ENCODE data around the gene NACC1.

The NACC1 gene

DNA sequence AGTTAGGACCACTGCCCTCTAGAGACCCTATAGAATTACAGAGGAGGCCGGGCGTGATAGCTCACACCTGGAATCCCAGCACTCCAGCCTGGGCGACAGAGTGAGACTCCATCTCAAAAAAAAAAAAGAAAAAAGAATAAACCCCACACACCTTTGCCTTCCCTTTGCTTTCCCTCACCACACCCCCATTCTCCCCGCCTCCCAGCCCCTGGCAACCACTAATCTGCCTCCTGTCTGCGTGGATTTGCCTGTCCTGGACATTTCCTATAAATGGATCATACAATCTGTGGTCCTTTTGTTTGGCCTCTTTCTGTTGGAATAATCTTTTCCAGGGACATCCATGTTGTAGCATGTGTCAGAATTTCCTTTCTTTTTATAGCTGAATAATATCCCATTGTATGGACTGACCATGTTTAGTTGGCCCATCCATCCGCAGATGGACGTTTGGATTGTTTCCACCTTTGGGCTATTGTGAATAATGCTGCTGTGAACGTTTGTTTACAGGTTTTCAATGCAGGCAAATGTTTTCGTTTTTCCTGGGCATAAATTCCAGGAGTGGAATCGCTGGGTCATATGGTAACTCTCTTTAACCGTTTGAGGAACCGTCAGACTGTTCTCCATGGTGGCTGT lies 15.3 kb downstream of the NACC1 start:
- CTCF ChIA-PET = interaction anchor here (2.7 kb wide), 1 partner anchor 168 kb away, joined by 10 read pairs; no protein-coding TSS in a partner anchor
- POLR2A ChIA-PET = no interaction called here
- no peak for DNase-seq (ENCODE audit: extremely low spot score)
- TF ChIP-seq, protein P1, sequence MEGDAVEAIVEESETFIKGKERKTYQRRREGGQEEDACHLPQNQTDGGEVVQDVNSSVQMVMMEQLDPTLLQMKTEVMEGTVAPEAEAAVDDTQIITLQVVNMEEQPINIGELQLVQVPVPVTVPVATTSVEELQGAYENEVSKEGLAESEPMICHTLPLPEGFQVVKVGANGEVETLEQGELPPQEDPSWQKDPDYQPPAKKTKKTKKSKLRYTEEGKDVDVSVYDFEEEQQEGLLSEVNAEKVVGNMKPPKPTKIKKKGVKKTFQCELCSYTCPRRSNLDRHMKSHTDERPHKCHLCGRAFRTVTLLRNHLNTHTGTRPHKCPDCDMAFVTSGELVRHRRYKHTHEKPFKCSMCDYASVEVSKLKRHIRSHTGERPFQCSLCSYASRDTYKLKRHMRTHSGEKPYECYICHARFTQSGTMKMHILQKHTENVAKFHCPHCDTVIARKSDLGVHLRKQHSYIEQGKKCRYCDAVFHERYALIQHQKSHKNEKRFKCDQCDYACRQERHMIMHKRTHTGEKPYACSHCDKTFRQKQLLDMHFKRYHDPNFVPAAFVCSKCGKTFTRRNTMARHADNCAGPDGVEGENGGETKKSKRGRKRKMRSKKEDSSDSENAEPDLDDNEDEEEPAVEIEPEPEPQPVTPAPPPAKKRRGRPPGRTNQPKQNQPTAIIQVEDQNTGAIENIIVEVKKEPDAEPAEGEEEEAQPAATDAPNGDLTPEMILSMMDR (IDR thresholded peaks at IDR 0.05; ENCODE audit: control extremely low read depth, extremely low read depth, low read depth, missing control alignments) = no peak

DNA sequence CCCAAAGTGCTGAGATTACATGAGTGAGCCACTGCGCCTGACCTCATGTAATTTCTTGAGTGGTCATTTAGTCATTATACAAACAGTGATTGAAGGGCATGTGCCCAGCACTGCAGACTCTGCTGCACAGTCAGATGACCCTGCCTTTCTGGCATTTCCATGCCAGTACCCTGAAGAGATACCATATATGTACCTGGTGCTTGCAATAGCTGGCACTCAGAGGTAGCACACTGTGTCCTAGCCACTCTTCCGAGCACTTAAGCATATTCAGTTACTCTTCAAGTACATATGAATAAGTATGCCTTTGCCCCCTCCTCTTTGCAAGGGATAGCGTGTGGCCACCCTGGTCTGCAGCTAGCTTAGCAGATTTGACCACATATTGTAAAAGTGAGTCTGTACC lies 16.6 kb downstream of the NACC1 start:
- POLR2A ChIA-PET = no interaction called here
- DNase-seq (ENCODE audit: extremely low spot score) = no peak
- CTCF ChIA-PET = interaction anchor here (1.3 kb wide), 1 partner anchor 74 kb away, joined by 3 read pairs; no protein-coding TSS in a partner anchor
- TF ChIP-seq, protein P1 (IDR thresholded peaks at IDR 0.05; ENCODE audit: control extremely low read depth, extremely low read depth, low read depth, missing control alignments) = no peak

DNA sequence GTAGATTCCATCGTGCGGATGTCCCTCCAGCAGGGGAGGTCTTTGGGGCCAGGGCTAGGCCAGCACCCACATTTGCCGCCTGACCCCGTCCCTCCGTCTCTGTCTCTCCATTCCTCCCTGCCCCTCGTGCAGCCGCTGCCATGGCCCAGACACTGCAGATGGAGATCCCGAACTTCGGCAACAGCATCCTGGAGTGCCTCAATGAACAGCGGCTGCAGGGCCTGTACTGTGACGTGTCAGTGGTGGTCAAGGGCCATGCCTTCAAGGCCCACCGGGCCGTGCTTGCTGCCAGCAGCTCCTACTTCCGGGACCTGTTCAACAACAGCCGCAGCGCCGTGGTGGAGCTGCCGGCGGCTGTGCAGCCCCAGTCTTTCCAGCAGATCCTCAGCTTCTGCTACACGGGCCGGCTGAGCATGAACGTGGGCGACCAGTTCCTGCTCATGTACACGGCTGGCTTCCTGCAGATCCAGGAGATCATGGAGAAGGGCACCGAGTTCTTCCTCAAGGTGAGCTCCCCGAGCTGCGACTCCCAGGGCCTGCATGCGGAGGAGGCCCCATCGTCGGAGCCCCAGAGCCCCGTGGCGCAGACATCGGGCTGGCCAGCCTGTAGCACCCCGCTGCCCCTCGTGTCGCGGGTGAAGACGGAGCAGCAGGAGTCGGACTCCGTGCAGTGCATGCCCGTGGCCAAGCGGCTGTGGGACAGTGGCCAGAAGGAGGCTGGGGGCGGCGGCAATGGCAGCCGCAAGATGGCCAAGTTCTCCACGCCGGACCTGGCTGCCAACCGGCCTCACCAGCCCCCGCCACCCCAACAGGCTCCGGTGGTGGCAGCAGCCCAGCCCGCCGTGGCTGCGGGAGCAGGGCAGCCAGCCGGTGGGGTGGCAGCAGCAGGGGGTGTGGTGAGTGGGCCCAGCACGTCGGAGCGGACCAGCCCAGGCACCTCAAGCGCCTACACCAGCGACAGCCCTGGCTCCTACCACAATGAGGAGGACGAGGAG lies 17.3 kb downstream of the NACC1 start:
- CTCF ChIA-PET = interaction anchor here (1.3 kb wide), 1 partner anchor 74 kb away, joined by 3 read pairs; no protein-coding TSS in a partner anchor
- TF ChIP-seq, protein P1 (IDR thresholded peaks at IDR 0.05; ENCODE audit: control extremely low read depth, extremely low read depth, low read depth, missing control alignments) = no peak
- POLR2A ChIA-PET = interaction anchor here (0.5 kb wide), 1 partner anchor 1383 kb away, joined by 4 read pairs; no protein-coding TSS in a partner anchor
- DNase-seq (ENCODE audit: extremely low spot score) = no peak

DNA sequence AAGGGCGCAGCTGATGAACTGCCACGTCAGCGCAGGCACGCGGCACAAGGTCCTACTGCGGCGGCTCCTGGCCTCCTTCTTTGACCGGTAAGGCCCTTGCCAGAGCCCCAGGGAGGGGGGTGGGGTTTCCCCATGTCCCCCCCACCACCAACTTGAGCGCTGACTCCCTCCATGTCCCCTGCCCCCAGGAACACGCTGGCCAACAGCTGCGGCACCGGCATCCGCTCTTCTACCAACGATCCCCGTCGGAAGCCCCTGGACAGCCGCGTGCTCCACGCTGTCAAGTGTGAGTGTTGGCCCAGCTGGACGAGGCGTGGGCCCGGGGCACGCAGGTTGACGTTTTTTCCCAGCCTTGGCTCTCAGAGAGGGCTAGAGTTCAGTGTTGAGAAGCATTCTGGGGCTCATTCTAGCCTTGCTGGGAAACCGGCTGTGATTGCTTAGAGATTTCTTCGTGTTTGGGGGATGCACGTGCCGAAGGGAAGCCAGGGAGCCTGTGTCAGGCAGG lies 19.3 kb downstream of the NACC1 start:
- TF ChIP-seq, protein P1 (IDR thresholded peaks at IDR 0.05; ENCODE audit: control extremely low read depth, extremely low read depth, low read depth, missing control alignments) = no peak
- CTCF ChIA-PET = interaction anchor here (1.3 kb wide), 1 partner anchor 9 kb away, joined by 4 read pairs; no protein-coding TSS in a partner anchor
- no peak for DNase-seq (ENCODE audit: extremely low spot score)
- POLR2A ChIA-PET = no interaction called here

DNA sequence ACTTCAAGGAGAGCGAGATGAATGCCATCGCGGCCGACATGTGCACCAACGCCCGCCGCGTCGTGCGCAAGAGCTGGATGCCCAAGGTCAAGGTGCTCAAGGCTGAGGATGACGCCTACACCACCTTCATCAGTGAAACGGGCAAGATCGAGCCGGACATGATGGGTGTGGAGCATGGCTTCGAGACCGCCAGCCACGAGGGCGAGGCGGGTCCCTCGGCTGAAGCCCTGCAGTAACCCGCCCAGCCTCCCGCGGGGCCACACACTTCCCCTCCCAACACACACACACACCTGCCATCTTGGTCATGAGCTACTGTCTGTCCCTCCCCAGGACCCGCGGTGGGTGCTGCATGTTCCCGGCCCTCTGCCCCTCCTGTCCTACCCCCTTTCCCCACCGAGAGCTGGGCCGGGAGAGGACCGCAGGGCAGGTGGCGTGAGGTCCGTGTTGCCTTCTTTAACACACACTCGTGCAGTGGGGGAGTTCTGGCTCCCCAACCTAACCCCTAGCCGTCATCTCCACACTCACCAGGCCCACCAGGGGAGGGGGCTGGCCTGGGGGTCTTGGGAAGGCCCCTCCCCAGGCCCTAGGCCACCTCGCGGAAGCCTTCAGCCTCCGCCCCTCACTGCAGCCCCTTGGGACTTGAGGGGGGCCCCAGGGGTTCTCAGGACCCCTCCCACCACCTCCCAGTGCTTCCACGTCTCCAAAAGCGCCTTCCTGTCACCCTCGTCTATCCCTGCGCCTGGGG lies 20.3 kb downstream of the NACC1 start:
- no peak for DNase-seq (ENCODE audit: extremely low spot score)
- TF ChIP-seq, protein P1 (IDR thresholded peaks at IDR 0.05; ENCODE audit: control extremely low read depth, extremely low read depth, low read depth, missing control alignments) = no peak
- POLR2A ChIA-PET = interaction anchor here (0.5 kb wide), 1 partner anchor 19 kb away, joined by 4 read pairs; no protein-coding TSS in a partner anchor
- CTCF ChIA-PET = no interaction called here

DNA sequence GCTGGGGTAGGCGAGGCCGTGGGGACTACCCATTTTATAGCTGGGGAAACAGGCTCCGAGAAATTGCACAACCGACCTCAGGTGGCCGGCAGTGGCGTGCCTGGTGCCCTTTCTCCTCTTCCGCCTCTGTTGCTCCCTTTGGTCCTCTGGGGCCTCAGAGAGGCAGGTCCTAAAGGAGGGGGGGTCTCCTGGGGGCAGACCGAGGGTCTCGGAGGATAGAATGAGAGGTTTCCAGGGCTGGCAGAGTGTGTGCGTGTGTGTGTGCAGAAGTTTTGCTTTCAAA lies 20.8 kb downstream of the NACC1 start:
- no peak for DNase-seq (ENCODE audit: extremely low spot score)
- ChIA-PET CTCF (no interaction called here), POLR2A (interaction anchor here (0.5 kb wide), 1 partner anchor 19 kb away, joined by 4 read pairs; no protein-coding TSS in a partner anchor)
- TF ChIP-seq, protein P1 (IDR thresholded peaks at IDR 0.05; ENCODE audit: control extremely low read depth, extremely low read depth, low read depth, missing control alignments) = no peak
